ENCODE data around the gene ENPP6.

The ENPP6 gene

DNA sequence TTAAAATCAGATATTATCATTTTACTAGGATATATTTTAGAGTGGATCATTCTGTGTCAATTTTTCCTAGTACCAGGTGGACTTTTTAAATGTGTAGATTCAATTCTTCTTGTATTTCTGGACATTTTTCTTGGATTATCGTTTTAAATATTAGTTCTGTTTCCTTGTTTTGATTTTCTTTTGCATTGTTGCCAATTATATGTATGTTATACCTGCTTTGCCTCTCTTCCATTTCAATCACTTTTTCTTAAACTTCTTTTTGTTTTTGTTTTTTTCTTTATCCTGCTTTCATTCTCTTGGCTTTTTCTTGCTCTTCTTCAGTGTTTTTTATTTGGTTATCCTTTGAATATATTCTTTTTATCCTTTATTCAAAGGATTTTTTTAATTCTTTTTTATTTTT, 171.5 kb downstream of the ENPP6 start:
- DNase-seq = no peak

DNA sequence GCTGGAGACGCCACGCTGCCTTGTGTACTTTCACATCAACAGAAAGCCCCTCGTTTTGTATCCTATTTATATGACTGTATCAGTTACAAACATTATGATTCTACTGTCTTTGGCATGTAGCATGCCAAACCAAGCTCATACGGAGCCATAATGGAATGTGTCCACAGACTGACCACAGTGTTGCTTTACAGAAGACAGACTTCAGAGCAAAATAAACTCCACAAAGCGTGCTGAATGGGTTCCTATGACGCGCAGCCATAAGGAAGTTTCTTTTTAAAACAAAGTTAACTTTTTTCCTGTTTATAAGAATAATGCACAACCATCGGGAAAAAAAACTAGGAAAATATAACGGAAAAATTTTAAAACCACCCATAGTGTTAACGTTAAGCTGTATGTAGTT, 176.5 kb downstream of the ENPP6 start:
- DNase-seq = no peak

DNA sequence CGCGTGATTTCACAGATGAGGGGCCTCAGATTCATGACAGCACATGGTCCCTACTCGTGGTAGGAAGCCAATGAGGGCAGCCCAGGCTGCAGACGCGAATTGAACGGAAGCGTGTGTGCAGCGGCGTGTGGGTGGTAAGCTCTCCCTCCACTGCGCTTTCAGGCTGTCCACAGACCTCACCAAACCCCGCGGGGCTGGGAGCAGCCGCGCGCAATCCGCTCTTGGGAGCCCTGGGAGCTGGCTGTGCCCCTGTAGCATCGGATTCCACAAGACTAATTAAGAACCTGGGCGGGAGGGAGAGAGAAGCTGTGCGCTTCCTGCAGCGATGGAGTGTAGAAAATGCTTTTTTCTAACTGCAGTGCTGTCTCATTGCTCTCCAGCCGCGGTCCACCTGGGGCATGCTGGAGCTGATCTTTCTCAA, 177.7 kb downstream of the ENPP6 start:
- DNase-seq = no peak
